ENCODE results near the gene TEP1. TPM values are rescaled to one million over a fixed set of nuclear protein-coding genes. Genes with fewer than 3 reads are reported as not detected.
A peak's percentile ranks its signal among the peaks of the same experiment; 100 is the strongest.

TEP1 gene
- total RNA-seq, 4 donors from 2014 or later = 12.9 to 27.6 (median 20.5) TPM

DNA sequence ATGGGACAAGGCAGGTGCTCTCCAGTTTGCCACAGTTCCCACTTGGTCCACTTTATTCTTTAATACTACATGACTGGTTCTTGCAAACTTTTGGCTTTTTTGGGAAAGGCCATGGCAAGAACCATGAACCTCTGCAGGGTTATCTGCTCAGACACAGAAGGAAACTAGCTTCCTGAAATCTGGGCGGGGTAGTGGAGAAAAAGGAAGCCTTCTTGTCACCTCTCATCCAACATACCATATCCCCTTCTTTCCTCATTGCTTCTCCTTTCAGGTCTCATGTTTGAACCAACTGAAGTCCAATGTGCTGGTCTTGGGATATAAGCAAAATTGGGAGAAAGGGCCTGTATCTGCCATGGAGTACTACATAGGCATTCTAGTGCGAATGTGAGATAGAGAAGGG, 28.2 kb upstream of the TEP1 start:
- Histone ChIP-seq H3K27me3 (peaks cover 7% of the 10 kb centered on the region), H3K4me3 (no peak overlapping the region), H3K9me3 (no peaks in the 10 kb centered on the region), H3K36me3 (peaks cover 0 to 14% of the 10 kb centered on the region in 2 donors), H3K4me1 (no peaks in the 10 kb centered on the region), H3K27ac (no peak overlapping the region)
- WGBS, 2 donors (ENCODE audit: low coverage in 1 of 2) = 88 to 100% methylated on average over 2 of the region's 2 CpGs
- TF ChIP-seq POLR2A (IDR thresholded peaks at IDR 0.05) (no peak), EP300 (IDR thresholded peaks at IDR 0.05) (no peak)
- ATAC-seq = no peak

DNA sequence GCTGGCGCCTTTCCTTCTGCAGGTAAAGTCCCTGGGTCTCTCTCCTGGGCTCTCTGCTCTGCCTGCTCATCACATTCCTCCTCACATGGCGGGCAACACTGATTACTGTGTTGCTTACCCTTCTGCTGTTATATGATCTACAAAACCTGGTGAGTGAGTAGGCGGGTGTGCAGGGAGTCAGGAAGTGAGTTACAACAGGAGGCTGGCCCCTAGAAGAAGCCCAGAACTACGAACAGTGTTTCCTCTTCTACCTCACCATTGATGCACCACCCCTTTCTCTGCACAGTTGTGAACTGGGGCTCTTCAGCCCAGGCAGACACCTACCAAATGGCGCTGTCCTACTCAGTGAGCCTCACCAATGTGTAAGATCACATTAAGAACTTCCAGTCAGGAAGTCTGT, 27.6 kb upstream of the TEP1 start:
- 58 to 62% methylated on average over 2 to 3 of the region's 5 CpGs for WGBS, 2 donors (ENCODE audit: low coverage in 1 of 2)
- Histone ChIP-seq H3K9me3 (no peaks in the 10 kb centered on the region), H3K4me1 (peaks cover 0 to 3% (median 0%) of the 10 kb centered on the region in 3 donors), H3K4me3 (no peak overlapping the region), H3K27ac (no peak overlapping the region), H3K27me3 (peaks cover 10% of the 10 kb centered on the region), H3K36me3 (peaks cover 0 to 8% of the 10 kb centered on the region in 2 donors)
- no peak for ATAC-seq
- no peak for TF ChIP-seq EP300 (IDR thresholded peaks at IDR 0.05)
- TF ChIP-seq POLR2A (IDR thresholded peaks at IDR 0.05) = no peak
- TF ChIP-seq, protein P1, sequence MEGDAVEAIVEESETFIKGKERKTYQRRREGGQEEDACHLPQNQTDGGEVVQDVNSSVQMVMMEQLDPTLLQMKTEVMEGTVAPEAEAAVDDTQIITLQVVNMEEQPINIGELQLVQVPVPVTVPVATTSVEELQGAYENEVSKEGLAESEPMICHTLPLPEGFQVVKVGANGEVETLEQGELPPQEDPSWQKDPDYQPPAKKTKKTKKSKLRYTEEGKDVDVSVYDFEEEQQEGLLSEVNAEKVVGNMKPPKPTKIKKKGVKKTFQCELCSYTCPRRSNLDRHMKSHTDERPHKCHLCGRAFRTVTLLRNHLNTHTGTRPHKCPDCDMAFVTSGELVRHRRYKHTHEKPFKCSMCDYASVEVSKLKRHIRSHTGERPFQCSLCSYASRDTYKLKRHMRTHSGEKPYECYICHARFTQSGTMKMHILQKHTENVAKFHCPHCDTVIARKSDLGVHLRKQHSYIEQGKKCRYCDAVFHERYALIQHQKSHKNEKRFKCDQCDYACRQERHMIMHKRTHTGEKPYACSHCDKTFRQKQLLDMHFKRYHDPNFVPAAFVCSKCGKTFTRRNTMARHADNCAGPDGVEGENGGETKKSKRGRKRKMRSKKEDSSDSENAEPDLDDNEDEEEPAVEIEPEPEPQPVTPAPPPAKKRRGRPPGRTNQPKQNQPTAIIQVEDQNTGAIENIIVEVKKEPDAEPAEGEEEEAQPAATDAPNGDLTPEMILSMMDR (IDR thresholded peaks at IDR 0.05) = no peak
- no peak for TF ChIP-seq POLR2AphosphoS5 (IDR thresholded peaks at IDR 0.05)

DNA sequence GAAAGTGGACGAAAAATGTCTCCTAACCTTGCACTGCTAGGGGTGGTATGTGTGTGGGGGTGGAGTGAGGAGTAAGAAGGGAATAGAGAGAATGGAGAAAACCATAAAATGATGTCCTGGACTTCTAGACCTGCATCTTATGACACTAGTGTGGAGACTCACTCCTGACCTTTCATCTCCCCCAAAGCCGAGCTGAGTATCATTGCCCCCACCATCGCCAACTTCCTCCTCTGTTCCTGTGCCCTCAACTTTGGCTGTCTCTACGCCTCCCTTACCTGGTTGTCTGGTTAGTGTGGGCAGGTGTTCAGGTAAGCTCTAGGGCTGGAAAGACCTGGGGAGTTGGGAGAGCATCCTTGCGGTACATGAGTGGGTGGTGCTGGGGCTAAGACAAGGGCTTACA, 27.2 kb upstream of the TEP1 start:
- no peaks in the 10 kb centered on the region for H3K9me3 ChIP-seq
- peaks cover 0 to 7% (median 0%) of the 10 kb centered on the region in 3 donors for H3K4me1 ChIP-seq
- no peak overlapping the region for H3K4me3 ChIP-seq
- peaks cover 14% of the 10 kb centered on the region for H3K27me3 ChIP-seq
- TF ChIP-seq POLR2AphosphoS5 (IDR thresholded peaks at IDR 0.05) = no peak
- TF ChIP-seq EP300 (IDR thresholded peaks at IDR 0.05) = no peak
- TF ChIP-seq, protein P1 (IDR thresholded peaks at IDR 0.05) = no peak
- TF ChIP-seq POLR2A (IDR thresholded peaks at IDR 0.05) = no peak
- WGBS, 2 donors (ENCODE audit: low coverage in 1 of 2) = 89 to 100% methylated on average over 1 to 3 of the region's 5 CpGs
- no peak for ATAC-seq
- H3K36me3 ChIP-seq = peaks cover 0 to 4% of the 10 kb centered on the region in 2 donors
- H3K27ac ChIP-seq = no peak overlapping the region

DNA sequence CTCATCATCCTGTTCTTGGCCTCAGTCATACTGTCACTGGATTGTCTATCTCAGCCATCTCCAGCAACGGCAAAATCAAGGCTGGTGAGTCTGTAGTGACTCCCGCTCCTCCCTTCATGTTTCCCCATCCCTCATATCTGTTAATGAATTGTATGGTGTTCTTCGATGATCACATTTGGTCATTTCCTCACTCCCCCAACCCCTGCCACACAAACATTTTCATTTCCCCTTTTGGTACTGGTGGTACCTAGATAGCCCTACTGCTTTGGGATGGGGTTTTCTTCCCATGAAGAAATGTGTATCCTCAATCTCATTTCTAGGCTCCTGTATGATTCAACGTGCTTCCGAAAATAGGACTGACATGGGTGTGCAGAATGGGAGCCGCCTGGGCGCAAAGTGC, 25.4 kb upstream of the TEP1 start:
- WGBS, 2 donors (ENCODE audit: low coverage in 1 of 2) = 89% methylated on average over 3 of the region's 7 CpGs; no CpG with 5 or more reads in 1 of the 2 donors
- ATAC-seq = no peak
- TF ChIP-seq POLR2AphosphoS5 (IDR thresholded peaks at IDR 0.05) (no peak), POLR2A (IDR thresholded peaks at IDR 0.05) (no peak), EP300 (IDR thresholded peaks at IDR 0.05) (no peak)
- TF ChIP-seq, protein P1 (IDR thresholded peaks at IDR 0.05) = no peak

DNA sequence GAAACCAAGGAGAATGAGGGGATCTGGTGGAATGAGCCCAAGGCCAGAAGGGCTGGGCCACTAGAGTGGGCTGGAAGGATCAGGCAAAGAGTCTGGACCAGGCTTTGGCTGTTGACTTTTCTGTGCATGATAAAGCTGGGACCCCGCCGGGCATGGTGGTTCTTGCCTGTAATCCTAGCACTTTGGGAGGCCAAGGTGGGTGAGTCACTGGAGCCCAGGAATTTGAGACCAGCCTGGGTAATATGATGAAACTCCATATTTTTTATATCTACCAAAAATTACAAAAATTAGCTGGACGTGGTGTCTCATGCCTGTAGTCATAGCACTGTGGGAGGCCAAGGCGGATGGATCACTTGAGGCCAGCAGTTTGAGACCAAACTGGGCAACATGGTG, 23.1 kb upstream of the TEP1 start:
- Histone ChIP-seq H3K9me3 (no peaks in the 10 kb centered on the region), H3K4me3 (no peak overlapping the region), H3K4me1 (peaks cover 0 to 22% (median 5%) of the 10 kb centered on the region in 3 donors), H3K27me3 (peaks cover 19% of the 10 kb centered on the region), H3K36me3 (no peaks in the 10 kb centered on the region), H3K27ac (peak overlapping the region in 1 of 4 donors; percentile 80)
- ATAC-seq = no peak
- WGBS, 2 donors (ENCODE audit: low coverage in 1 of 2) = 84% methylated on average over 2 of the region's 4 CpGs; no CpG with 5 or more reads in 1 of the 2 donors
- TF ChIP-seq POLR2A (IDR thresholded peaks at IDR 0.05) (no peak), EP300 (IDR thresholded peaks at IDR 0.05) (no peak), POLR2AphosphoS5 (IDR thresholded peaks at IDR 0.05) (no peak)
- TF ChIP-seq, protein P1 (IDR thresholded peaks at IDR 0.05) = no peak

More for the DNA sequence above, 25.4 kb upstream of the TEP1 start:
- Histone ChIP-seq H3K4me3 (no peak overlapping the region), H3K36me3 (no peaks in the 10 kb centered on the region), H3K27ac (no peak overlapping the region), H3K9me3 (no peaks in the 10 kb centered on the region), H3K4me1 (peaks cover 0 to 22% (median 5%) of the 10 kb centered on the region in 3 donors), H3K27me3 (peaks cover 19% of the 10 kb centered on the region)

Data from gastroesophageal sphincter (tissue), 4 donors.